ENCODE measurements around the gene TOPAZ1.

TOPAZ1 gene

DNA sequence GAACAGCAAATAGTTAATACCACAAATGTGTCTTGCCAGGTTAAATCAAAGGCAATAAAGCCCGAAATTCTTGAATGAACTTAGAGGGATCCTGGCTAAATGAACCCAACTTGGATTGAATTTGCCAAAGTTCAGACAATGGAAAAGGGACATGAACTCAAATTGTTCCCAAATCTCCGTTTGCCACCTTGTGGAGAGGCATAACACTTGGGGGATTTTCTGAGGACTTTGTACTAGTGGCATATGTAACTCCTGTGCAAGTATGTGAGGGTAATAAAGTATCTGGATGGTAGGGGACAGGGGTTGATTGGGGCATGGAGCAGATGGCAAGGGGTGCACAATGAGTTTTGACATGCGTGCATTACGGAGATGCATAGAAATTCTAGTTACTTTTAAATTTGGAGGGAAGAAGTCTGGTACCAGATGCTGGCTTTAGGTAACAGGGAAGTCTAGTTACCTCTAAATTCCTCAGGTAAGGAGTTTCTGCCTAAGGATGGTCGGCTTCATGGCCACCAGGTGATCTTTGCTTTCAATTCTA is 95.6 kb downstream of the TOPAZ1 start:
- DNase-seq (ENCODE audit: low read depth): no peak
- TF ChIP-seq, protein P1, sequence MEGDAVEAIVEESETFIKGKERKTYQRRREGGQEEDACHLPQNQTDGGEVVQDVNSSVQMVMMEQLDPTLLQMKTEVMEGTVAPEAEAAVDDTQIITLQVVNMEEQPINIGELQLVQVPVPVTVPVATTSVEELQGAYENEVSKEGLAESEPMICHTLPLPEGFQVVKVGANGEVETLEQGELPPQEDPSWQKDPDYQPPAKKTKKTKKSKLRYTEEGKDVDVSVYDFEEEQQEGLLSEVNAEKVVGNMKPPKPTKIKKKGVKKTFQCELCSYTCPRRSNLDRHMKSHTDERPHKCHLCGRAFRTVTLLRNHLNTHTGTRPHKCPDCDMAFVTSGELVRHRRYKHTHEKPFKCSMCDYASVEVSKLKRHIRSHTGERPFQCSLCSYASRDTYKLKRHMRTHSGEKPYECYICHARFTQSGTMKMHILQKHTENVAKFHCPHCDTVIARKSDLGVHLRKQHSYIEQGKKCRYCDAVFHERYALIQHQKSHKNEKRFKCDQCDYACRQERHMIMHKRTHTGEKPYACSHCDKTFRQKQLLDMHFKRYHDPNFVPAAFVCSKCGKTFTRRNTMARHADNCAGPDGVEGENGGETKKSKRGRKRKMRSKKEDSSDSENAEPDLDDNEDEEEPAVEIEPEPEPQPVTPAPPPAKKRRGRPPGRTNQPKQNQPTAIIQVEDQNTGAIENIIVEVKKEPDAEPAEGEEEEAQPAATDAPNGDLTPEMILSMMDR (conservative IDR thresholded peaks at IDR 0.05; ENCODE audit: low read depth, low read length): no peak
- peak overlapping the region; percentile 89 for H3K4me3 ChIP-seq (ENCODE audit: low read depth, low read length)

DNA sequence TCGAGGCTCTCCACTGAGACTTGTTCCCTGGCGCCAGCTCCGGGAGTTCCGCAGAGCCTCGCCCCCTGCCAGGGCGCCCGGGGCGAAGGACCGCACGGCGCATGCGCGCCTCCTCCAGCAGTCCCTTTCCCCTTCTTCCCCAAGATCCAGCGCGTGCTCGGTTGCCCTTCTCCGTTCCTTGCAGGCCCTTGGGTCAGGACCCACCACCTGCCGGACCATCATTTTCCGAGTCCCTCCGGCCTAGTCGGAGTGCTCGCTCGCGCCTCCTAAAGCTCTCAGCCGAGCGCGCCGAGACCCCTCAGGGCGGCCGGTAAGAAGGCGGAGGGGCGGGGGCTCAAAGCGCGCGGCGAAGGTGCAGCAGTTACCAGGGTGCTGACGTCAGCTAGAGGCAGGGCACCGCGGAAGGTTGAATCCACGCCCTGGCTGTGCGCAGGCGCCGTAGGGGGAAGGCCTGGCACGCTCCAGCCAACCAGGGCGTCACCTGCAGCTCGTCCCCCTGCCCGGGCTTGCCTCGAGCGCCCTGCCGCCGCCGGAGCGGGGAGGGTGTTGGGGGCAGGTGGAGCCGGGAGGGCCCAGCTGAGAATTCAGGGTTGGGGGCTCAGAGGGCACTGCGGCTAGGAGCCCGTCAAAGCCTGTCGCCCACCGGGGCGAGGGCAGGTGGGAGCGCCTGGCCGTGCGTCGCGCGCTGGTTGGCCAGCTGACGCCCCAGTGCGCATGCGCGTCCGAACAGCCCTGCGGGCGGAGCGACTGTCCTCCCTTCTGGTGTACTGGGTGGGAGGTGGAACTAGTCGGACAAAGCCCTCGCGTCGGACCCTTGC is 96.5 kb downstream of the TOPAZ1 start, which contains the start of gene TCAIM:
Gene TCAIM, plus strand, starts transcription at position 757 of the 818 bp plus-strand sequence. CDS start 16,017 bp downstream, outside the sequence.
- DNase-seq (ENCODE audit: low read depth): peak; percentile 99
- peak within 1 kb of the TSS; percentile 89 for H3K4me3 ChIP-seq (ENCODE audit: low read depth, low read length)
- TF ChIP-seq, protein P1 (conservative IDR thresholded peaks at IDR 0.05; ENCODE audit: low read depth, low read length): no peak

DNA sequence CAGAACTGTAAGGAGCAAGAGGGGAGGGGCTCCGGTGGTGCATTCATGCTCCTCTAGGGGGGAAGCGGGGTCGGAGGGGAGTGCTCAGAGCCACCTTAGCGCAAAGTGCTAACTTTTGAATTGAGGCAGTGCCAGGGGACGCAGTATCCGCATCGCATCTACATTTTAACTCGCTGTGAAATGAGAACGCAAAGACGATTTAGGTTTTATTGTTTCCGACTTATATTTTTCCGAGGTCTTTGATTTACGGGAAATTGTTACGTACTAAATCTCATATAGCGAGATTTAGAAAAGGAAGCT is 97.1 kb downstream of the TOPAZ1 start:
- peak overlapping the region; percentile 89 for H3K4me3 ChIP-seq (ENCODE audit: low read depth, low read length)
- TF ChIP-seq, protein P1 (conservative IDR thresholded peaks at IDR 0.05; ENCODE audit: low read depth, low read length): no peak
- DNase-seq (ENCODE audit: low read depth): no peak

DNA sequence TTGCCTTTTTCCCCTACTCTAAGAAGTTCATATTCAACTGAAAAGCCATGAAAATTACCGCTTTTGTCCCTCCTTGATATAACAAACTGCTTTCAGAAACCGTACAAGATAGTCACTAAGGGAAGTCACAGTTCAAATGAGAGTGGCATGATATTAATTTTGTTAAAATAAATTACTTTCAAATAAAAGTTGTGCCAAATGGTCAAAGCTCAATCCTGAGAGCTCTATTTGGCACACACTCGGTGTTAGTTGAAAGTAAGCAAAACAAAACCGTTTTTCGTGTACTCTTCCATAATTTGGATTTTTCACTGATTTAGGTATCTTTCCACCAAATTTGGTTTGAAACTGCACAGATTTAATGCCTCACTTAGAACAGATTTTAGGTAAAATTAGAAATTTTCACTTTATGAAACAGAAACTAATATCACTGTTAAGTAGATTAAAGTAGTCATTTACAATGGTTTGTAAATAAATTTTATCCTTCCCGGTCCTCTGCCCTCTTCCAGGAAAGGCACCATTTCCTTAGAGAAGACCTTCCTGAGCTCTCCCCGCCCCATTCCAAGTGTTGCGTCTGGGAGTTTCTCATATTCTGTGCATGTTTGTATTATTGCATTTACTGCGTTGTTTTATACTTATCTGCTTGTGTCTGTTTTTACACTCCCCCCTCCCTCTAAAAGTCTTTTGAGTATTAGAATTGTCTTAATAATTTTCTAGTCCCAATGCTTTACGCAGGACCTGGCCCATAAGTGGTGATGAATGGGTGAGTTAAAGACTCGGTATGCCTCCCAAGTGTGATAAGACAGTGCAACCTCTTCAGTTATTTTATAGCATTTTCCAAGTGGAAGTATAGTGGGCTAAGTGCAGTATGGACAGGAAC is 97.7 kb downstream of the TOPAZ1 start:
- no peak for DNase-seq (ENCODE audit: low read depth)
- TF ChIP-seq, protein P1 (conservative IDR thresholded peaks at IDR 0.05; ENCODE audit: low read depth, low read length): no peak
- peak overlapping the region; percentile 89 for H3K4me3 ChIP-seq (ENCODE audit: low read depth, low read length)

DNA sequence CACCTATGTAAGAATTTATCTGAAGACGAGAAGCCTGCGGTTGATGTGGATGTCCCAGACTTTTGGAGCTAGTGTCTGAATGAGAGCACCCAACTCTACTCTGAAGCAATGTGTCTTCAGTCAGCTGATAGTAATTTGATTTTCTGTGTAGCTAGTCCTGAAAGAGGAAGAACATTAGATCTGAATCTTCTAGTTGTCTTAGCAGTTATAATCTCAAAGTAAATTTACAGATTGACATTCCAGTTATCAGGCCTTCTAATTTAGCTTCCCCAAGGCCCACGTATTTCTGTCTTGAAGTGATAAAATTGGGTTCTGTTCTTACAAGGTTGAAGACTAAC is 98.3 kb downstream of the TOPAZ1 start:
- TF ChIP-seq, protein P1 (conservative IDR thresholded peaks at IDR 0.05; ENCODE audit: low read depth, low read length): no peak
- DNase-seq (ENCODE audit: low read depth): no peak
- H3K4me3 ChIP-seq (ENCODE audit: low read depth, low read length): no peak overlapping the region

DNA sequence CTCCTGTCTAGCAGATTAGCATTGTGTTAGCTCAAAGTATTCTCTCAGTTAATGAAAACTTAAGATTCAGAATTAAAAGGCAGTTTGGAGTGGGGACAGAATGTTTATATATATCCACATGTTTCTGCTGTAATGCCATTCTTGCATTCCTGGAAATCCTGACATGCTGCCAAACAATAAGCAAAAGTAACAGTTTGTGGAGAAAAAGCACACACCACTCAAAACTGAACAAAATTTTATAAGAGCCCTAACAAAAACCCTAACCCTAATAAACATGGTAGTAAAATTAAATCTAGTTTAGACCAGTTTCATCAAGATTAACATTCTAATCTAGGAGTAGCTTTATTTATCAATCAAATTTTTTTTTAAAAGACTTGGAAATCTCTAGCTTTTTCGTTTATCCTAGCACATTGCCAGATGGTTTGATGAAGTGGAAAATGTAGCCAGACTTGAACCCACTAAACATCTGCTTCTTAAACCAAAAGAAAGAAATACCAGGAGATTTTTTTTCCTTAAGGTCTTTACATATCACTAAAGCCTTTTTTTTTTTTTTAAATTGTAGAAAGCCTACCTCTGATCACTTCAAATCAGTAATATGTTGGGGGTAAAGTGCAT is 100.6 kb downstream of the TOPAZ1 start:
- TF ChIP-seq, protein P1 (conservative IDR thresholded peaks at IDR 0.05; ENCODE audit: low read depth, low read length): no peak
- no peak overlapping the region for H3K4me3 ChIP-seq (ENCODE audit: low read depth, low read length)
- peak; percentile 90 for DNase-seq (ENCODE audit: low read depth)
